GM18499 (cell line): ENCODE measurements around the gene RPAP2.
"Not testable (repeated sequence)": the region's sequence is repeated elsewhere in the genome, so short reads cannot be mapped to it uniquely, and the experiment has no call there.

Experiments
- ATAC-seq: cut with Tn5 transposase; IDR thresholded peaks from one replicate; pipeline ENCODE4 v1.9.1; 2021; ENCODE audit warnings: moderate number of reproducible peaks; ENCODE audit not compliant: insufficient read depth, unreplicated experiment

Gene RPAP2

DNA sequence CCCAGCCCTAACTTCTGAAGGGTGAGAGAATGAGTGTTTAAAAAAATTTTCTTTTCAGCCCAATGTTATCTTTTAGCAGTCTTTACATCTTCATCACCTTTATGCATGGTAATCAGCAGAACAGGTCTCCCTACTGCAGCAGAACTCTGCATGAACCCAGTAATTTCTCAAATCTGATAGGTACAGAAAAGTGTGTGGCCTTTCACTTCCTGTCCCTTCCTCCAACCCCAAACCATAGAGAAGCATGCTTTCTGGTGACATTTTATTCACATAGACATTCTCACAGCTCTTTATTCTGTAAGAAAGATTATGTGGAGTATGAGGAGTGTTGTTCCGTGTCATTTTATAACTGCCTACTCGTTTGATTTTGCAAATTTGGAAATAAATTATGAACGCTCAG lies 68.6 kb downstream of the RPAP2 start:
- ATAC-seq, result no peak

DNA sequence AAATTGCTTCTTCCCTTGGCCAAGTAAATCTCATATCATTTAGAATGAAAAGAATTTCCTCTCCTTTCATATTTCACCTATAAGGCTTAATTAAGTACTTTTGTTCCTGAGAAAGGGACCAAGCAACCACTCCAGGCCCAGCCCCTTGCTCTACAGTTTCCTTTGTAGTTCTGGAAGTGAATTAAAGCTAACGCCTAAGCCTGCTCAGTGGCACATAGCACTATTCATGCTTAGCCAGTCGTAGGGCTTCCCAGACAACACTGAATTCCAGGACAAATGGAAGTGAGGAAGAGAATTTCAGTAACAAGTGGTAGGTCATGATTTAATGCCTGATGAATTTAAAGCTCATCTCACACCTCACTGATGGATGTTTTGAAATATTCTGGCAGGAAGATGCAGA lies 73.3 kb downstream of the RPAP2 start:
- ATAC-seq, result no peak

DNA sequence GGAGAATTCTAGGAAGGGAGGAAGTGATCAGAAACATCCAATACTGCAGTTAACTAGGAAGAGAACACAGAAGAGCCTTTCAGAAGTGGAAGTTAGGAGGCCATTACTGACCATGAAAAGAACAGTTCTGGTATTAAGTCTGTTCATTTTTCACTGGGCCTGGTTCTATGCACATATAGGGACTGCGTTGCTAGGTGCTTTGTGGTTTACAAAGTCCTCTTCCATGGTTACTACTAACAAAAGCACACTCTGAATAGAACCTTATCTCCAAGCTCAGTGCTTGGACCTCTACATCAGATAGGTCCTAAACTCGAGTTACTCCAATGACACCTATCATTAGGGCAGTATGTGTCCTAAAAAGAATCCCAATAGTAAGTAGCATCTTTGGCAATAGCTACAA lies 75.4 kb downstream of the RPAP2 start:
- ATAC-seq, result no peak

GRCh38 chr1:92376345-92376744 lies 77.5 kb downstream of the RPAP2 start:
- no peak for ATAC-seq

GRCh38 chr1:92377991-92378390 lies 79.1 kb downstream of the RPAP2 start:
- not testable (repeated sequence) for ATAC-seq

DNA sequence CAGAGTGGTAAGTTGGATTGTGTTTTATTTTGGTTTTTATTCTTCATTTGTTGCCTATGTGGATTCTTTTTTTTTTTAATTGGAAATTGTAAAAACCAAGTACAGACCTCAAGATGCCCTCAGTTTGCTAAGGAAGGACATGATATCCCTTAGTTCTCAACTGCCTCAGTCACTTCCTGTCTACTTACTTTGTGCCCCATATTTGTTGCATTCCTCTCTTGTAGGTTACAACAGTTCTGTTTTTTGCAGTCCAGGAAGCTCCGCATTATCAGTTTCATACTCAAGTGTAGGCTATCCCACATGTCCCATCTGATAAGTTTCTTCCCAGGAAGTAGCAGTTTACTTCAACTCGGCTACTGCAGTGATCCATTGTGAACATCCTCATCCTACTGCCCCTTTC lies 82.0 kb downstream of the RPAP2 start:
- ATAC-seq, result no peak

GRCh38 chr1:92393966-92394365 lies 95.1 kb downstream of the RPAP2 start:
- not testable (repeated sequence) for ATAC-seq

DNA sequence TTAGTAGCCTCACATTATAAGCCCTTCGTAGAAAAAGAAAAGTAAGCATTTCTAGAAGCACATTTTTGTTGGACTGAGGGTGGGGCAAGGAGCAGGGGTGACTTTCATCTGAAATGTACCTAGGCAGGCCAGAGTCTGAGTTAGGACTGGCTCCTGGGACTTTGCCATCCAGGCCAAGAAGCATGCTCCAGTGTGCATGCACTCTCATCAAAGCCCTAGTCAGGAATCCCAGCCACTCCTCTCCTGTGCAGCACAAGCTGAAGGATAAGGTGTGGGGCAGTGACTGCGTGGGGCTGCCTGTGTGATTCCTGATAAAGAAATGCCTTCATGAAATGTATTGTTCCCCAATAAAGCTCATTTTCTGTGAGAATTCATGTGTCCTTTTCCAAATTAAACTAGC lies 99.7 kb downstream of the RPAP2 start:
- ATAC-seq, result no peak

GRCh38 chr1:92399076-92399475 lies 100.2 kb downstream of the RPAP2 start:
- ATAC-seq, result peak; percentile 81

- no peak for ATAC-seq
Observed at GRCh38 chr1:92404661-92405060, 105.8 kb downstream of the RPAP2 start.

- no peak for ATAC-seq
Observed at GRCh38 chr1:92408825-92409224, 110.0 kb downstream of the RPAP2 start.

- ATAC-seq, result no peak
Observed at GRCh38 chr1:92409946-92410549, 111.2 kb downstream of the RPAP2 start.

DNA sequence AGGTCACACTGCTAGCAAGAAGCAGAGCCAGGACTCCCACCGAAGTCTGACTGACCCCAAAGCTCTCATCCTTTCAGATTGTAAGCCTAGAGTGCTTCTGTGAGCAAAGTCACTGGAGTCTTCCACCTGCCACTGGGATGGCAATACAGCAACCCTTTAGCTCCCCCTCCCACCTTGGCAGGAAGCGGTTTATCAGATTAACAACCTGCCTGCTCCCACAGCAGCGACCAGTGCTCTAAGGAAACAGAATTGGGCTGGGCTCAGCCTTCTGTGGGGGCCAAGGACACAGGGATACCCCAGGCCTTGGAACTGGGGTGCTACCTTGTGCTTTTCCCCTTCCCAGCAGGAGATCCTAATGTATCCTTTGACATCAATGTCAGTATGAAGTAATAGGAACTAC lies 111.8 kb downstream of the RPAP2 start:
- no peak for ATAC-seq

- ATAC-seq, result no peak
Observed at GRCh38 chr1:92411511-92411910, 112.7 kb downstream of the RPAP2 start.

DNA sequence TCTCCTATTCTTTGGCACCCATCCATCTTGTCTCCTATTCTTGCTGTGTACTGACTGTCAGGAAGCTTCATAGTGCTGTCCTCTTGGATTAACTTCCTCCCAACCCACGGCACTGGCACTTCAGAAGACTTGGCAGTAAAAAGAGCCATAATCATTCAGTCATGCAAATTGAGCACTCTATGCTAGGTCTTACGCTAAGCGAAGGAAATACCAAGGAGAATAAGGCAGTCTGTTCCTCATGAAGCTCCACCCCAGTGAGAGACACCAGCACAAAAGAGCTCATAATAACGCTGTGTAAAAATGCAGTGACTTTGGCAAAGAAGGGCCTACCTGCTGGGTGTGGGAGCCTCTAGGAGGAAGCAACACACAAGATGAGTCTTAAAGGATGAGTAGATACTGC lies 120.8 kb downstream of the RPAP2 start:
- no peak for ATAC-seq

- ATAC-seq, result no peak
Observed at GRCh38 chr1:92424381-92424780, 125.5 kb downstream of the RPAP2 start.

GRCh38 chr1:92425617-92426016 lies 126.8 kb downstream of the RPAP2 start:
- no peak for ATAC-seq

DNA sequence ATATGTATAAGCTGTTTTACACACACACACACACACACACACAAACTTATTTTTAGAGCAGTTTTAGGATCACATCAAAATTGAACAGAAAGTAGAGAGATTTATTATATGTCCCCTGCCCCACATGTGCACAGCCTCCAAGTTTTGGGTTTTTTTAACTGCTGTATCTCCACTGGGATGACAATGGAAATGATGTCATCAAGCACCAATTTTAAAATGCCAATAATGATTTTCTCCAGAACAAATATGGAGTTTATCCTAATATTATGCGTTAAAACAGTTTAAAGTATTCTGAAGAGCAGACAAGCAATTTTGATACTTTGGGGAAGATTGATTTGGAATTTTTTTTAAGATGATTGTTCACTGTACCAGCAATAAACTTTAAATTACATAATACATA lies 131.2 kb downstream of the RPAP2 start:
- no peak for ATAC-seq

GRCh38 chr1:92434572-92434971 lies 135.7 kb downstream of the RPAP2 start:
- ATAC-seq, result not testable (repeated sequence)

DNA sequence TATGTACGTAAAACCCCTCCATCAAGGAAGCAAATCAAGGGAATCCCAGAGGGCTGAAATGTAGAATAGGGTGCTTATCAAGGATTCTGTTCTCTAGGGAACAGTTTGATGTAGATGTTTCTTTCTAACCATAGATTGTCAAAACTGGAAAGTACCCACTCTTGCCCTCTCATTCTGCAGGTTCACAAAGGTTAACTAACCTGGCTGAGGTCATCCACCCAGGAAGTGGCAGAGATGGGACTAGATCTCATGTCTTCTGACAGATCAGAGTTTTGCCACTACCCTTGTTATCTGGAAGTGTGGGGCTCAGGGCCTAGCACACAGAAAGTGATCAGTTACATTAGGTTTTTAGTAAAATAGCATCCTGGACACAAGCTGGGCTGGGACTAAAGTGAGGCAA lies 140.4 kb downstream of the RPAP2 start:
- ATAC-seq, result no peak

DNA sequence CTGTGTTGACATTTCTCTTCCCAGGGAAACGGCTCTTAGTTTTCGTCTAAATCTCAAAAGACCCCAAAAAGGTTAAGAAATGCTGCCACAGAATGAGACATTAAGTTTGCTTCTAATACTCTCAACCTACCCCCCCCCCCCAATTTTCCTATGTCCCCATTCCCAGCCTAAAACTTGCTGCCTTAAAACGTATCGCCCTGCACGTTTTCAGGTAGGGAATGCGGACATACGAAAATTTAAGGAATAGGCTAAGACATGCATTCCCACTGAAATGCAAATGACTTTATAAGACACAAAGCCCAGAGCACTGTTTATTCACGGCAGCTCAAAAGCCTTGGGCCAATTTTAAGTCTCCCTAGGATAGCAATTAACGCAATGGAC lies 142.4 kb downstream of the RPAP2 start:
- no peak for ATAC-seq

DNA sequence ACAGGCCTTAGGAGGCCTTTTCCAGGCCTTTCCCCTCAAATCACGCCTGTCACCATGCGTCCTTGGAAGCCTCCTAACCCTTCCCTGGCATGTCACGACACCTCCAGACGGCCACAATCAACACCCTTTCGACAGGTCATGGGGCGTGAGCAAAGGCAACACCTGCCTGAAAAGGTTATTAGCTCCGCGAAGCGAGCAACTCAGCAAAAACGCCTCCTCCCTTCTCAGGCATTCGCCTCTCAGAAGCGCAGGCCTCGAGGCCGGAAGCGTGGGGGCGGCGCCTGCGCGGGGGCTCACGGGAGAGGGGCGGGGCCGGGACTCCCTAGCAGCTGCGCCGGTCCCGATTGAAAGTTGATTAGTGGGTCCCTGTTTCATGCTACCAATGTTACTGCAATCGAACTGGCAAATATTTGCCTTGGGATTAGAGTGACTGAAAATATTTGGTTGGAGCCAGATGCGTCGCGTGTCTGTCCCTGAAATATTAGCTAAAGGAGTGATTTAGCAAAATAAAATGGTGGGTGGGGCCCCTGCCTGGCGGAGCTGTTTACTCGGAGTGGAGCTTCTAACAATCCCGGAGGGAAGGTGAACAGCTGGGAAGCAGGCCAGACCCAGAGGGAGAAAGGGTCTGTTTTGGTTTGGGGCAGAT lies 143.0 kb downstream of the RPAP2 start:
- ATAC-seq, result no peak
